Islet of Langerhans (tissue), 1 donor: Measurements from ENCODE around the gene CLASRP.

ENCODE experiments used
- FAIRE-seq: peaks from one replicate; lab custom pipeline; 2011; peaks lifted over from hg19 to GRCh38; lab: Jason Lieb, UNC

Gene CLASRP

GRCh38 chr19:45061965-45062364 lies 23.1 kb downstream of the CLASRP start:
- FAIRE-seq, result no peak

GRCh38 chr19:45063851-45064801 lies 25.3 kb downstream of the CLASRP start:
- FAIRE-seq, result no peak

- no peak for FAIRE-seq
Measured at GRCh38 chr19:45066921-45067661, 28.2 kb downstream of the CLASRP start.

- no peak for FAIRE-seq
Measured at GRCh38 chr19:45068041-45068440, 29.2 kb downstream of the CLASRP start.

GRCh38 chr19:45069056-45069455 lies 30.2 kb downstream of the CLASRP start:
- FAIRE-seq, result no peak

GRCh38 chr19:45070214-45070613 lies 31.4 kb downstream of the CLASRP start:
- no peak for FAIRE-seq

- no peak for FAIRE-seq
Measured at GRCh38 chr19:45070861-45071544, 32.2 kb downstream of the CLASRP start.

DNA sequence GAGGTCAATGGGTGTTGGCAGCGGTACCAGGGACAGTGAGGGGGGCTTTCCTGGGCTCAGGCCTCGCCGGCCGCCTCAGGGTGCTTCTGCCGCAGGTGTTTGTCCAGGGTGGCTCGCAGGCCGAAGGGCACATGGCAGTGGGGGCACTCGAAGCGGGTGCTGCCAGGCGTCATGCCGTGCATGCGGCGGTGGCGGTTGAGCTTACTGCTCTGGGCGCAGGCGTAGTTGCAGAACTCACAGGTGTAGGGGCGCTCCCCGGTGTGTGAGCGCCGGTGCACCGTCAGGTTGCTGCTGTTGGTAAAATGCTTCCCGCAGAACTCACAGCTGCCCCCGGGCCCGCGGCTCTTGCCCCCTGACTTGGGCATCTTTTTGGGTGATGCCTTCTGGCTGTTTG lies 32.7 kb downstream of the CLASRP start:
- no peak for FAIRE-seq

DNA sequence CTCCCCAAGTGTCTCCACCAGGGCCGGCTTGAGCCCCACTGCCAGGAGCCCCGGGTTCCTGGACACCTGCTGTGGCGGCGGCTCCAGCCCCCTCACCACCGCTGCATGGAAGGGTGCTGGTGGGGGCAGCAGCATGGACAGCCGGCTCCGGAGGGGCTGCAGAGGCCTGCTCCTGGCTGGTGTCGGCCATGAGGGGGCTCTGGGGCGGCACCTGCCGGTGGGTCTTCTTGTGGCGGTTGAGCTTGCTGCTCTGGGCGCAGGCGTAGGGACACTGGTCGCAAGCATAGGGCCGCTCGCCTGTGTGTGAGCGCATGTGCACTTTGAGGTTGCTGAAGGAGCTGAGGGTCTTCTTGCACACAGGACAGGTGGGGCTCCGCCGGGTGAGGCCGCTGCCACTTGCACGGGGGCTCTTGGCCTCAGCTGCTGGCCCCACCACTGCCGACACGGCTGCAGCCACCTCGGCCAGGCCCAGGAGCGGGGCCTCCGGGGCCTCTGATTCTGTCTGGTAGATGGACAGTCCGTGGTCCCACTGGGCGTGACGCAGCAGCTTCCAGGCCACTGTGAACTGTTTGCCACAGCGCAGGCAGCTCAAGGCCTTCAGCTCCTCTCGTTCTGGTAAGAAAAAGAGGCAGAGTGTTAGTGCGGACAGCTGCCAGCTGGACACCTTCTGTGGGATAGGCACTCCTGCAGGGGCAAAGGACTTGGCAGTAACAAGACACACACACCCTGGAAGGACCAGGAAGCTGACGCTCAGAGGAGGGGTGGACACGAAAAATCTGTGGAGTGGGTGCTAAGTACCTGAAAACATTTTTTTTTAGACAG lies 33.3 kb downstream of the CLASRP start:
- FAIRE-seq, result no peak

GRCh38 chr19:45074744-45075300 lies 36.0 kb downstream of the CLASRP start:
- no peak for FAIRE-seq

DNA sequence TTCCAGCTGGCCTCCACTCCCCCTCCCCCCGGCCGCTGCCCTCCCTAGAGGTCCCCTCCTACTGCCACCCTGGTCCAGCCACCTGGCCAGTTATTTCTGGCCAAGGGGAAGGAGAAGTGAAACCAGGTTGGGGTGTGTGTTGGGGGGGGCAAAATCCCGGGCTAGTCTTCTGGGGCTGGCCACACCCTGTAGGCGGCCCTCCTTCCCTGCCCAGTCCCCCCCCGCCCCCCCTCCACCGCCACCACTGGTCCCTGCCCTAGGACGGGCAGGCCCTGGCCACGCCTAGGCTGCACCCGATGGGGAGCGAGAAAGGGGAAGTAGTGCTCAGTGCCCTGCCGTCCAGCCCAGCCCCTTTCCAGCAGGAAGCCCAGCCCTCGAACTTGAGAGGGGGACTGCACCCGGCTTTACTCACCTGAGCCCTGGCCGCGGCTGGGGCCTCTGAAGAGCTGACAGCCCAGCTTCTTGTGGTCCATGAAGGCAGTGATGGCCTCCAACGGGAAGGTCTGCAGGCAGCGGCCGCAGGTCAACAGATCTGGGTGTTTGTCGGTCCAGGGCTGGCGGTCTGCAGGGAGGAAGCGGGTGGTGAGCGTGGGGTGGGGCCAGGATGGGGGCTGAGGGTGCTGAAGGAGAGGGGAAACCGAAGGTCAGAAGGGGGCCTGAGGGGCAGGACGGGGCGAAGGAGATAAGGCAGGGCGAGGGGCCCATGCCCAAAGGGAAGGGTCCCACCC lies 36.6 kb downstream of the CLASRP start:
- no peak for FAIRE-seq

GRCh38 chr19:45076029-45076850 lies 37.4 kb downstream of the CLASRP start, which contains the start of gene ZNF296:
ZNF296 (minus strand) TSS chr19:45076478; CDS start chr19:45076373, 105 bp downstream.
- FAIRE-seq, result no peak

GRCh38 chr19:45076851-45077730 lies 38.2 kb downstream of the CLASRP start:
- FAIRE-seq, result no peak

DNA sequence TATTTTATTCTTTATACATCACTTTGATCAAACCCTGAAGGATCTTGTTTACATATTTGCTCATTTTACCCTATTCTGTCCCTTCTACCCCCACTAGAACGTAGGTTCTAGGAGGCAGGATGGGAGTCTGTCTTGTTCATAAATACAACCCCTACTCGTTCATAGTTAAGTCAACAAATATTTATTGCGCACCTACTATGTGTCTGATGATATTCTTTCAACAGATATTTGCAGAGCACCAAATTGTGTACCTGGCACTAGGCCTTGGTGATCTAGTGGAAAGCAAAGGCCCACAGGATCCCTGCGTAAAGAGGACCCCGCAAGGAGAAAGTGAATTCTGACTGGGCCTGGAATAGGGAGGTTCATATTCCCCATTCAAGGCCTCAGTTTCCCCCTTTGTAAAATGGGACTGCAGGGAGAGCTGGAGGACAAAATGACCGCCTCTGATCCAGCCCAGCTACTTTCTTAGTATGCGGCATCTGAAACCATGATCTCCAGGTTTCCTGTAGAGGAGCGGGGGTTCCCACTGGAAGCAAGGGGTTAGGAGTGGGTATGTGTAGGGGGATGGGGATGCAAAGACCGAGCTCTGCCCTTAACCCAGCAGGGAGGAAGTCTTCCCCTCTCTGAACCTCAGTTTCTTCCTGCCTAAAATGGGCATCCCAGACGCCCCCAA lies 39.7 kb downstream of the CLASRP start:
- no peak for FAIRE-seq

DNA sequence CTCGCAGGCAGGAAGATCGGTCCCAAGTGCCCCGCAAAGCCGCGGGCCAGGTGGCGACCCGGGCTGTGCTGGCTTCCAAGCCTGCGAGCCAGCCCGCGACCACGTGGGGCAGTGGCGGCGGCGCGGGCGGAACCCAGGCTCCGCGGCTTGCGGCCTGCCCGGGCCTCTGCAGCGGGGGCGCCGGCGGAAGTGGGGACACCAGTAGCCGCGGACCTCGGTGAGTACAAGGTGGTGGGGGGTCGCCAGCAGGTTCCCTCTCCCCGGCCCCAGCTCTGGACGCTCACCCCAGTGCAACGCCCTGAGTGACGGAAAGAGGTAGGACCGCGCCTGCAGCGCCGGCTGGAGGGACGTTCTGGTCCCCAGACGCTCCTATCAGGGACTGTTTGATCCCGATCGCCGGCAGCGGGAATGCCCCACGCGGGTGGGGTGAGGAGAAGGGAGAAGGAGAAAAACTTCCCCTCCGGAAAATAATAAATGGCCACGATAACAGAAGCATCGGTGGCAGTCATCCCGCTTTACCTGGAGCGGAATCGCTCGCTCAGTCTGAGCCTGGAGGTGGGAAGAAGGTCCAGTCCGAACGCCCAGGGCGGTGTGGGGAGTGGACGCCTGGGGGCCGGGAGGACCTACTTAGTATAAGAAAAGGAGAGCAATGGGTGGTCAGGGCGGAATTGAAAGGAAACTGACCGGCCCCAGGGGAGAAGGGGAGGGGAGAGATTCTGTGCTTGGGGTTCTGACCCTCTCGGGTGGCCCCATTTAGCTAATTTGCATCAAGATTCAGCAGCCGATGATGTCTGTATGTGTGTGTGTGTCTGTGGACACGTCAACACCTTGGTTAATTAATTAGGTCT lies 40.4 kb downstream of the CLASRP start, which contains the start of gene GEMIN7:
Gene GEMIN7 (plus strand): TSS at position 198 of the 848 bp plus-strand sequence. CDS start 10,855 bp downstream, outside the sequence.
- FAIRE-seq, result no peak

DNA sequence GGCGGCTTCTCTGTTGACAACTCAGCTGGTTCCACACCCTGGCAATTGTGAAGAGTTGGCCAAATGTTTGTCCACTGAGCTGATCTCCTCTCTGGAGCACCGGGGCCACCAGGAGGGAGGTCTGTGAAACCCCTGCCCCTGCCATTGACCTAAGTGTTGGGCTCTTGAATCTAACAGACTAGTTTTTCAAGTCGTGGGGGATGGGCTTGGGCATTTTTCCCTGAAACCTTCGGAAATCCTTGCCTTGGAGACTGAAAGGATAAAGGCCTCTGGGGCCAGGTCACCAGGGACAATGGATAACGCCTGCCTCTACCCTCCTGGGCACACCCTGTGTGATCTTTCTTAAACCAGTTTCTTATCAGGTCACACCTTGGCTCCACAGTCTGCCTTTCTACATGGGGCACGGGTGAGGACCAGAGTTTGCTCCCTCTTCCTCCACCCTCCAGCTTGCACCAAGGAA lies 41.1 kb downstream of the CLASRP start:
- FAIRE-seq, result no peak

GRCh38 chr19:45082170-45082569 lies 43.3 kb downstream of the CLASRP start:
- no peak for FAIRE-seq
